Loucy (cell line): Measurements from ENCODE around the gene NHLRC4.

Source experiments
- H2AFZ ChIP-seq: fragments of 200-600 bp; sonication (generic); 2 replicates; pipeline ENCODE4 v1.6.0; 2016; ENCODE audit warnings: antibody characterized with exemption, mild to moderate bottlenecking, low read length, moderate library complexity
- H3F3A ChIP-seq: fragments of 200-600 bp; 2 replicates; pipeline ENCODE4 v1.6.0; 2016; ENCODE audit warnings: antibody characterized with exemption, low read depth, mild to moderate bottlenecking
- H3K27me3 ChIP-seq: fragments of 200-600 bp; sonication (generic); 2 replicates; pipeline ENCODE4 v1.6.1; 2014; ENCODE audit warnings: low read length, mild to moderate bottlenecking; ENCODE audit not compliant: insufficient read depth, poor library complexity, severe bottlenecking
- H3K36me3 ChIP-seq: fragments of 200-600 bp; sonication (generic); 2 replicates; pipeline ENCODE4 v1.6.1; 2016; ENCODE audit warnings: low read length; ENCODE audit not compliant: insufficient read depth
- H3K4me1 ChIP-seq: fragments of 200-600 bp; sonication (generic); 2 replicates; pipeline ENCODE4 v1.5.1; 2014; ENCODE audit warnings: low read length, mild to moderate bottlenecking; ENCODE audit not compliant: insufficient read depth, poor library complexity, severe bottlenecking
- H3K4me2 ChIP-seq: fragments of 200-600 bp; sonication (generic); 2 replicates; pipeline ENCODE4 v1.6.0; 2014; ENCODE audit warnings: antibody characterized with exemption, low read length, low read depth, mild to moderate bottlenecking; ENCODE audit not compliant: poor library complexity, severe bottlenecking
- H3K4me3 ChIP-seq: fragments of 200-600 bp; sonication (generic); 2 replicates; pipeline ENCODE4 v1.5.1; 2014; ENCODE audit warnings: low read length, mild to moderate bottlenecking, mixed read lengths; ENCODE audit not compliant: poor library complexity, severe bottlenecking
- H3K79me2 ChIP-seq: fragments of 200-600 bp; sonication (generic); 2 replicates; pipeline ENCODE4 v1.6.1; 2014; ENCODE audit warnings: low read length; ENCODE audit not compliant: insufficient read depth
- H3K9ac ChIP-seq: fragments of 200-600 bp; sonication (generic); 2 replicates; pipeline ENCODE4 v1.6.0; 2014; ENCODE audit warnings: mild to moderate bottlenecking, low read depth, low read length, moderate library complexity; ENCODE audit not compliant: poor library complexity, severe bottlenecking
- H3K9me2 ChIP-seq: fragments of 200-600 bp; sonication (generic); replicated peaks from 2 replicates; pipeline ENCODE4 v1.6.1; 2016; ENCODE audit warnings: low read depth, low read length, mixed read lengths
- H3K9me3 ChIP-seq: fragments of 200-600 bp; sonication (generic); 2 replicates; pipeline ENCODE4 v1.6.1; 2014; ENCODE audit warnings: mild to moderate bottlenecking, antibody characterized with exemption, low read length, low read depth; ENCODE audit not compliant: insufficient read depth
- H4K20me1 ChIP-seq: fragments of 200-600 bp; sonication (generic); 2 replicates; pipeline ENCODE4 v1.6.0; 2014; ENCODE audit warnings: antibody characterized with exemption, low read length, mild to moderate bottlenecking; ENCODE audit not compliant: insufficient read depth, poor library complexity, severe bottlenecking
- EZH2phosphoT487 ChIP-seq: fragments of 200-600 bp; IDR thresholded peaks from 2 replicates; pipeline ENCODE4 v1.6.1; 2018; ENCODE audit warnings: antibody characterized with exemption, mild to moderate bottlenecking, moderate library complexity, borderline replicate concordance
- TF ChIP-seq, protein P1 (sequence below): fragments of 200-600 bp; sonication (generic); conservative IDR thresholded peaks from 2 replicates; pipeline ENCODE4 v1.5.1; 2014; ENCODE audit warnings: mild to moderate bottlenecking, antibody characterized with exemption, low read length

NHLRC4 gene

DNA sequence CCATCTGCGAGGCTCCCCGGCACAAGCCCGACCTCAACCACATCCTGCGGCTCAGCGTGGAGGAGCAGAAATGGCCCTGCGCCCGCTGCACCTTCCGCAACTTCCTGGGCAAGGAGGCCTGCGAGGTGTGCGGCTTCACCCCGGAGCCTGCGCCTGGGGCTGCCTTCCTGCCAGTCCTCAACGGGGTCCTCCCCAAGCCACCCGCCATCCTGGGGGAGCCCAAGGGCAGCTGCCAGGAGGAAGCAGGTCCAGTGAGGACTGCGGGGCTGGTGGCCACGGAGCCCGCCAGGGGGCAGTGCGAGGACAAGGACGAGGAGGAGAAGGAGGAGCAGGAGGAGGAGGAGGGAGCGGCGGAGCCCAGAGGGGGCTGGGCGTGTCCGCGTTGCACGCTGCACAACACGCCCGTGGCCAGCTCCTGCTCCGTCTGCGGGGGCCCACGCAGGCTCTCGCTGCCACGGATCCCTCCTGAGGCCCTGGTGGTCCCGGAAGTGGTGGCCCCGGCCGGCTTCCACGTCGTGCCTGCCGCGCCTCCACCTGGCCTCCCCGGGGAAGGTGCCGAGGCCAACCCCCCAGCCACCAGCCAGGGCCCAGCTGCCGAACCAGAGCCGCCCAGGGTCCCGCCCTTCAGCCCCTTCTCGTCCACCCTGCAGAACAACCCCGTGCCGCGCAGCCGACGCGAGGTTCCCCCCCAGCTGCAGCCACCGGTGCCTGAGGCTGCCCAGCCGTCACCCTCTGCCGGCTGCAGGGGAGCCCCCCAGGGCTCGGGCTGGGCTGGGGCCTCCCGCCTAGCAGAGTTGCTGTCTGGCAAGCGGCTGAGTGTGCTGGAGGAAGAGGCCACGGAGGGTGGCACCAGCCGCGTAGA is 19.7 kb upstream of the NHLRC4 start:
- Histone ChIP-seq H3K36me3 (no peaks in the 10 kb centered on the region), H3K79me2 (no peaks in the 10 kb centered on the region), H3K4me2 (no peak overlapping the region), H3K9me3 (no peaks in the 10 kb centered on the region), H3K9ac (no peak overlapping the region), H4K20me1 (no peaks in the 10 kb centered on the region), H3K4me3 (no peak overlapping the region), H3F3A (no peaks in the 10 kb centered on the region), H3K9me2 (no peaks in the 10 kb centered on the region), H3K27me3 (no peaks in the 10 kb centered on the region), H3K4me1 (no peaks in the 10 kb centered on the region), H2AFZ (no peak overlapping the region)
- TF ChIP-seq, protein P1, sequence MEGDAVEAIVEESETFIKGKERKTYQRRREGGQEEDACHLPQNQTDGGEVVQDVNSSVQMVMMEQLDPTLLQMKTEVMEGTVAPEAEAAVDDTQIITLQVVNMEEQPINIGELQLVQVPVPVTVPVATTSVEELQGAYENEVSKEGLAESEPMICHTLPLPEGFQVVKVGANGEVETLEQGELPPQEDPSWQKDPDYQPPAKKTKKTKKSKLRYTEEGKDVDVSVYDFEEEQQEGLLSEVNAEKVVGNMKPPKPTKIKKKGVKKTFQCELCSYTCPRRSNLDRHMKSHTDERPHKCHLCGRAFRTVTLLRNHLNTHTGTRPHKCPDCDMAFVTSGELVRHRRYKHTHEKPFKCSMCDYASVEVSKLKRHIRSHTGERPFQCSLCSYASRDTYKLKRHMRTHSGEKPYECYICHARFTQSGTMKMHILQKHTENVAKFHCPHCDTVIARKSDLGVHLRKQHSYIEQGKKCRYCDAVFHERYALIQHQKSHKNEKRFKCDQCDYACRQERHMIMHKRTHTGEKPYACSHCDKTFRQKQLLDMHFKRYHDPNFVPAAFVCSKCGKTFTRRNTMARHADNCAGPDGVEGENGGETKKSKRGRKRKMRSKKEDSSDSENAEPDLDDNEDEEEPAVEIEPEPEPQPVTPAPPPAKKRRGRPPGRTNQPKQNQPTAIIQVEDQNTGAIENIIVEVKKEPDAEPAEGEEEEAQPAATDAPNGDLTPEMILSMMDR = no peak
- no peak for TF ChIP-seq EZH2phosphoT487

DNA sequence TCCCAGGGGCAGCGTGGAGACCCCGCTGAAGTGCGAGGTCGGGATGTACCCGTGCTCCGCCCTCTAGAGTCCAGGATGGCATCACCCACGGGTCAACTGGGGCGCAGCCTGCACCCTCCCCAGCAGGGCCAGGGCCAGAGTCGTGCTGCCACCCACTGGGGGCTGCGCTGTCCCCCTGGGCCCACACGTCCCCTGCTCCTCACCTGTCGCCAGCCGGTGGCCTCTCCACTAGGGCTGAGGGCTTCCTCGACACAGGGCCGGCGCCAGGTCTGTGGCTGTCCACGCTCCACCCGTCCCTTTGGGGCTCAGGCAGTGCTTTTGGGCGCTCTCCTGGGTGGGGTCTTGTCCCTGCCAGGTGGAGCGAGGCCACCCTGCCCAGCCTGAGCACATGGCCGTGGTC is 18.2 kb upstream of the NHLRC4 start:
- TF ChIP-seq, protein P1 = no peak
- no peak for TF ChIP-seq EZH2phosphoT487
- Histone ChIP-seq H3K4me1 (no peaks in the 10 kb centered on the region), H3K27me3 (no peaks in the 10 kb centered on the region), H3F3A (no peaks in the 10 kb centered on the region), H2AFZ (no peak overlapping the region), H3K9me3 (no peaks in the 10 kb centered on the region), H3K4me3 (no peak overlapping the region), H3K4me2 (no peak overlapping the region), H3K9me2 (no peaks in the 10 kb centered on the region), H3K79me2 (no peaks in the 10 kb centered on the region), H4K20me1 (no peaks in the 10 kb centered on the region), H3K9ac (no peak overlapping the region), H3K36me3 (no peaks in the 10 kb centered on the region)

DNA sequence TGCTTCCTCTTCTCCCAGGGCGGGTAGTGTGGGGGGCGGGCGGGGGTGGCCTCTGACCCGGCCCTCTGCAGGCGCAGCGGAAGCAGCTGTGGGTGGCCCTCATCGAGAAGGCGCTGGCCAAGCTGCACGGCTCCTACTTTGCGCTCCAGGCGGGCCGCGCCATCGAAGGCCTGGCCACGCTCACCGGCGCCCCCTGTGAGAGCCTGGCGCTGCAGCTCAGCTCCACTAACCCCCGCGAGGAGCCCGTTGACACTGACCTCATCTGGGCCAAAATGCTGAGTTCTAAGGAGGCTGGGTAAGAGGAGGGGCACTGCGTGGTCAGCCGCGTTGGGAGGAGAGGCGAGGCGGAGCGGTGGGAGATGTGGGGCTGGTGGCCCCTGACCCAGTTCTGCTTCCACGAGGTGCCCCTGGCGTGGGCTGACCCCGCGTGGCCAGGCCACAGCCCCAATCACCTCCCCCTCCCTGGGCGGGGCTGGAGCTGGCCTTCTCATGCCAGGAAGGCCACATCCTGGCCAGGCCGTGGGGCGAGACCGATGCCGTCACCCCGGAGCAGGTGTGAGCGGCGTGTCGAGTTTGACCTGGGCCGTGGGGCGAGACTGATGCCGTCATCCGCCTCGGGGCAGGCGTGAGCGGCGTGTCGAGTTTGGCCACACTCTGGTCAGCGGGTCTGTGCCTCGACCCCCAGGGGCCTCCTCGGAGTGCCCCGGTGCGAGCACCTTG is 17.1 kb upstream of the NHLRC4 start:
- H3K36me3 ChIP-seq = no peaks in the 10 kb centered on the region

More for the DNA sequence above, 17.1 kb upstream of the NHLRC4 start:
- H3K9me3 ChIP-seq = no peaks in the 10 kb centered on the region
- no peaks in the 10 kb centered on the region for H3K9me2 ChIP-seq
- H3K9ac ChIP-seq = no peak overlapping the region
- no peaks in the 10 kb centered on the region for H4K20me1 ChIP-seq
- H3K79me2 ChIP-seq = no peaks in the 10 kb centered on the region
- no peaks in the 10 kb centered on the region for H3K4me1 ChIP-seq
- no peak overlapping the region for H3K4me3 ChIP-seq
- TF ChIP-seq EZH2phosphoT487 = no peak
- TF ChIP-seq, protein P1 = no peak; the same call in 1 of the 2 replicates
- H3K4me2 ChIP-seq = no peak overlapping the region
- H3K27me3 ChIP-seq = no peaks in the 10 kb centered on the region
- no peak overlapping the region for H2AFZ ChIP-seq
- no peaks in the 10 kb centered on the region for H3F3A ChIP-seq
